H9 (cell line): Measurements from ENCODE around the gene FKBP10. TPM values are rescaled to one million over a fixed set of nuclear protein-coding genes. Genes with fewer than 3 reads are reported as not detected.

ENCODE experiments used
- DNase-seq: peaks from one replicate; pipeline ENCODE4 v3.0.0-alpha.2; 2017
- H2AFZ ChIP-seq: one replicate; pipeline ENCODE4 v1.6.1; 2013; ENCODE audit warnings: mild to moderate bottlenecking, low read length, control low read depth, moderate library complexity
- H2AK5ac ChIP-seq: 2 replicates; pipeline ENCODE4 v1.6.1; 2013; ENCODE audit warnings: low read length, control low read depth, mixed read lengths; ENCODE audit not compliant: insufficient read length
- H2BK120ac ChIP-seq: one replicate; pipeline ENCODE4 v1.6.1; 2013; ENCODE audit warnings: low read depth, mild to moderate bottlenecking, low read length, control low read depth, inconsistent platforms; ENCODE audit not compliant: poor library complexity, severe bottlenecking
- H2BK12ac ChIP-seq: 2 replicates; pipeline ENCODE4 v1.6.1; 2013; ENCODE audit warnings: low read length, control low read depth, mixed read lengths, low read depth; ENCODE audit not compliant: insufficient read length
- H2BK15ac ChIP-seq: 2 replicates; pipeline ENCODE4 v1.6.1; 2013; ENCODE audit warnings: low read depth, low read length, control low read depth
- H2BK20ac ChIP-seq: one replicate; pipeline ENCODE4 v1.6.1; 2013; ENCODE audit warnings: low read depth, mild to moderate bottlenecking, low read length, control low read depth, inconsistent platforms; ENCODE audit not compliant: poor library complexity, severe bottlenecking
- H2BK5ac ChIP-seq: 2 replicates; pipeline ENCODE4 v1.6.1; 2013; ENCODE audit warnings: low read length, control low read depth, mixed read lengths; ENCODE audit not compliant: insufficient read length
- H3K14ac ChIP-seq: 2 replicates; pipeline ENCODE4 v1.6.1; 2013; ENCODE audit warnings: low read length, control low read depth; ENCODE audit not compliant: insufficient read depth
- H3K18ac ChIP-seq: 2 replicates; pipeline ENCODE4 v1.6.1; 2013; ENCODE audit warnings: low read depth, mild to moderate bottlenecking, mixed read lengths, low read length, control low read depth; ENCODE audit not compliant: insufficient read length
- H3K23ac ChIP-seq: 2 replicates; pipeline ENCODE4 v1.6.1; 2013; ENCODE audit warnings: low read length, control low read depth, mixed read lengths, low read depth; ENCODE audit not compliant: insufficient read length
- H3K23me2 ChIP-seq: 2 replicates; pipeline ENCODE4 v1.6.1; 2013; ENCODE audit warnings: low read depth, mild to moderate bottlenecking, mixed read lengths, low read length, control low read depth; ENCODE audit not compliant: insufficient read length, poor library complexity, severe bottlenecking
- H3K27ac ChIP-seq: 2 replicates; pipeline ENCODE4 v1.5.1; 2013; ENCODE audit warnings: low read length, control low read depth, mixed read lengths, low read depth; ENCODE audit not compliant: insufficient read length
- H3K27me3 ChIP-seq: 2 replicates; pipeline ENCODE4 v1.6.1; 2013; ENCODE audit warnings: low read length, control low read depth, inconsistent platforms; ENCODE audit not compliant: insufficient read depth
- H3K4ac ChIP-seq: 2 replicates; pipeline ENCODE4 v1.6.1; 2013; ENCODE audit warnings: low read depth, mild to moderate bottlenecking, control low read depth, inconsistent platforms, low read length, moderate library complexity
- H3K4me1 ChIP-seq: 2 replicates; pipeline ENCODE4 v1.6.1; 2013; ENCODE audit warnings: low read length, control low read depth, inconsistent platforms; ENCODE audit not compliant: insufficient read depth
- H3K4me2 ChIP-seq: 2 replicates; pipeline ENCODE4 v1.6.1; 2013; ENCODE audit warnings: low read length, control low read depth, mixed read lengths; ENCODE audit not compliant: insufficient read length, insufficient read depth
- H3K56ac ChIP-seq: 2 replicates; pipeline ENCODE4 v1.6.1; 2013; ENCODE audit warnings: low read depth, mild to moderate bottlenecking, mixed read lengths, low read length, control low read depth; ENCODE audit not compliant: insufficient read length
- H3K79me1 ChIP-seq: 2 replicates; pipeline ENCODE4 v1.6.1; 2013; ENCODE audit warnings: low read depth, mild to moderate bottlenecking, moderate library complexity, low read length, control low read depth, inconsistent platforms; ENCODE audit not compliant: insufficient read depth, poor library complexity, severe bottlenecking
- H3K79me2 ChIP-seq: 2 replicates; pipeline ENCODE4 v1.6.1; 2013; ENCODE audit warnings: low read length, control low read depth, inconsistent platforms; ENCODE audit not compliant: insufficient read depth
- H3K9ac ChIP-seq: 2 replicates; pipeline ENCODE4 v1.6.1; 2013; ENCODE audit warnings: low read length, control low read depth, mixed read lengths; ENCODE audit not compliant: insufficient read length; ENCODE audit errors: extremely low read depth
- H3K9me3 ChIP-seq: one replicate; pipeline ENCODE4 v1.6.1; 2013; ENCODE audit warnings: low read depth, low read length, inconsistent platforms; ENCODE audit not compliant: control insufficient read depth
- H3T11ph ChIP-seq: one replicate; pipeline ENCODE4 v1.6.1; 2013; ENCODE audit warnings: mild to moderate bottlenecking, low read length, control low read depth, inconsistent platforms
- H4K20me1 ChIP-seq: one replicate; pipeline ENCODE4 v1.6.1; 2013; ENCODE audit not compliant: control insufficient read depth, insufficient read length, insufficient read depth
- H4K5ac ChIP-seq: 2 replicates; pipeline ENCODE4 v1.6.1; 2013; ENCODE audit warnings: low read depth, mild to moderate bottlenecking, mixed read lengths, low read length, control low read depth; ENCODE audit not compliant: insufficient read length
- H4K8ac ChIP-seq: replicated peaks from 2 replicates; pipeline ENCODE4 v1.6.1; 2013; ENCODE audit warnings: low read length, control low read depth, mixed read lengths, low read depth; ENCODE audit not compliant: insufficient read length
- H4K91ac ChIP-seq: 2 replicates; pipeline ENCODE4 v1.6.1; 2013; ENCODE audit warnings: low read depth, mild to moderate bottlenecking, moderate library complexity, mixed read lengths, low read length, control low read depth; ENCODE audit not compliant: insufficient read length
- H3K27ac Mint-ChIP-seq, 3 experiments: 2 replicates in 2 of 3; 3 replicates in 1 of 3; pipeline ENCODE4 v1.8.0; 2020 to 2021; ENCODE audit warnings: mixed read lengths in 3 of 3, mild to moderate bottlenecking in 1 of 3, moderate library complexity in 1 of 3
- H3K27me3 Mint-ChIP-seq: 2 replicates; pipeline ENCODE4 v1.8.0; 2021; ENCODE audit warnings: low read depth, mild to moderate bottlenecking, moderate library complexity, mixed read lengths
- H3K36me3 Mint-ChIP-seq, 3 experiments: 2 replicates in 2 of 3; 3 replicates in 1 of 3; pipeline ENCODE4 v1.8.0; 2020 to 2021; ENCODE audit warnings: low read depth in 3 of 3, mixed read lengths in 3 of 3; ENCODE audit not compliant: insufficient read depth in 1 of 3
- H3K4me1 Mint-ChIP-seq, 2 experiments: 2 replicates each; pipeline ENCODE4 v1.8.0; 2020; ENCODE audit warnings: mixed read lengths in 2 of 2
- H3K4me3 Mint-ChIP-seq, 2 experiments: 2 replicates in 1 of 2; 3 replicates in 1 of 2; pipeline ENCODE4 v1.8.0; 2020 to 2021; ENCODE audit warnings: mild to moderate bottlenecking in 2 of 2, mixed read lengths in 2 of 2, moderate library complexity in 1 of 2
- H3K9me3 Mint-ChIP-seq, 2 experiments: 2 replicates in 1 of 2; 3 replicates in 1 of 2; pipeline ENCODE4 v1.8.0; 2020; ENCODE audit warnings: mild to moderate bottlenecking in 2 of 2, mixed read lengths in 2 of 2, moderate library complexity in 1 of 2
- WGBS: extraction: QIAGEN DNeasy Blood & Tissue Kit; methylation state at CpG from one replicate; pipeline ENCODE4 v1.1.7; 2013; ENCODE audit warnings: missing lambda C conversion rate, low lambda C conversion rate, mixed read lengths; ENCODE audit not compliant: insufficient read length; ENCODE audit errors: extremely low coverage; 5-methylcytosine and 5-hydroxymethylcytosine counted together
- total RNA-seq: library from RNA; stranded (reverse); gene quantifications from 2 replicates; pipeline ENCODE4 v1.2.1, GENCODE V29; 2021
- TF ChIP-seq, protein P1 (sequence below): fragments of 200-600 bp; sonication (generic); conservative IDR thresholded peaks from 3 replicates; pipeline ENCODE4 v1.8.0; 2021; ENCODE audit warnings: antibody characterized with exemption, mild to moderate bottlenecking

FKBP10 gene
- total RNA-seq, 1 experiment from 2014 or later: 166 TPM

DNA sequence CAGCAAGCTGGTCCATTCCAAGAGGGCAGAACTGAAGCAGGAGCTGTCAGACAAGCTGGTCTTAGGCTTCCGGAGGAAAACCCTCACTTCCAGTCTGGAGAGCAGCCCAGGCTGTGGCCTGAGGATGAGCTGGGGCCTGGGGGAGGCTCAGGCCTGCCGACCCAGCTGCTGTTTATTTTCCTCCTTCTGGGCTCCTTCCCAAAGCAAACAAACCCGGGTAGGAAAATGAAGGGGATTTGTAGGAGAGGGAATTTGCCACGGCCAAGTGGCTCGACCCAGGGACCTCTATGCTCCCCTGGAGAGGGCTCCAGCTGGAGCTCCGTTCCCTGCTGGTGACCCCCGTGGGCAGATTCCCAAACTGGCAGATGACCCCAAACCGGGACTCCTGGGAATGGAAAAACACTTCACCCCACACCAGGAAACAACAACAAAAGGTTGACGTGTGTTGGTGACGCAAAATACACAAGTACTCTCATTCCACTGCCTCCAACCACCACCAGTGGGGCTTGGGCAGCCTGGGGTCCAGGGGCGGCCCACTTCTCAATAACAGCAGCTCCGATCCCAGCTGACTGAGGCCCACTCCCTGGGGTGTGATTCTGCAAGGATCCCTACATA is 35.1 kb upstream of the FKBP10 start:
- H3K36me3 Mint-ChIP-seq: peaks cover 5 to 19% (median 19%) of the 10 kb centered on the region in 3 experiments
- H3K4me2 ChIP-seq: no peak overlapping the region
- peaks cover 2% of the 10 kb centered on the region; the same call in 1 of the 2 replicates for H3K4me1 ChIP-seq
- no peak overlapping the region for H2BK120ac ChIP-seq
- H3K9me3 ChIP-seq: no peaks in the 10 kb centered on the region
- no peaks in the 10 kb centered on the region for H3K27me3 Mint-ChIP-seq
- no peaks in the 10 kb centered on the region for H3K9me3 Mint-ChIP-seq
- H3K14ac ChIP-seq: peak overlapping the region; percentile 50; the same call in 1 of the 2 replicates
- H2AFZ ChIP-seq: no peak overlapping the region
- H3K79me2 ChIP-seq: no peaks in the 10 kb centered on the region; the same call in 1 of the 2 replicates
- no peak overlapping the region for H4K8ac ChIP-seq
- TF ChIP-seq, protein P1, sequence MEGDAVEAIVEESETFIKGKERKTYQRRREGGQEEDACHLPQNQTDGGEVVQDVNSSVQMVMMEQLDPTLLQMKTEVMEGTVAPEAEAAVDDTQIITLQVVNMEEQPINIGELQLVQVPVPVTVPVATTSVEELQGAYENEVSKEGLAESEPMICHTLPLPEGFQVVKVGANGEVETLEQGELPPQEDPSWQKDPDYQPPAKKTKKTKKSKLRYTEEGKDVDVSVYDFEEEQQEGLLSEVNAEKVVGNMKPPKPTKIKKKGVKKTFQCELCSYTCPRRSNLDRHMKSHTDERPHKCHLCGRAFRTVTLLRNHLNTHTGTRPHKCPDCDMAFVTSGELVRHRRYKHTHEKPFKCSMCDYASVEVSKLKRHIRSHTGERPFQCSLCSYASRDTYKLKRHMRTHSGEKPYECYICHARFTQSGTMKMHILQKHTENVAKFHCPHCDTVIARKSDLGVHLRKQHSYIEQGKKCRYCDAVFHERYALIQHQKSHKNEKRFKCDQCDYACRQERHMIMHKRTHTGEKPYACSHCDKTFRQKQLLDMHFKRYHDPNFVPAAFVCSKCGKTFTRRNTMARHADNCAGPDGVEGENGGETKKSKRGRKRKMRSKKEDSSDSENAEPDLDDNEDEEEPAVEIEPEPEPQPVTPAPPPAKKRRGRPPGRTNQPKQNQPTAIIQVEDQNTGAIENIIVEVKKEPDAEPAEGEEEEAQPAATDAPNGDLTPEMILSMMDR: no peak
- WGBS: no CpG with 5 or more reads among the region's 12 CpGs
- no peak overlapping the region for H3K9ac ChIP-seq
- no peak overlapping the region for H3K56ac ChIP-seq
- H3K23ac ChIP-seq: no peak overlapping the region
- H4K91ac ChIP-seq: no peak overlapping the region
- no peak overlapping the region for H2BK15ac ChIP-seq
- H2AK5ac ChIP-seq: no peak overlapping the region
- no peaks in the 10 kb centered on the region for H3K27me3 ChIP-seq
- no peak overlapping the region for H2BK12ac ChIP-seq
- no peaks in the 10 kb centered on the region for H3K79me1 ChIP-seq
- peak overlapping the region in 1 of 3 experiments; percentile 18; a peak in 1 of 7 replicates for H3K27ac Mint-ChIP-seq
- H2BK20ac ChIP-seq: no peak overlapping the region
- peaks cover 56 to 65% of the 10 kb centered on the region in 2 experiments for H3K4me1 Mint-ChIP-seq
- H3T11ph ChIP-seq: no peak overlapping the region
- no peak overlapping the region for H3K4ac ChIP-seq
- no peak overlapping the region for H3K18ac ChIP-seq
- no peaks in the 10 kb centered on the region for H4K20me1 ChIP-seq
- H3K27ac ChIP-seq: no peak overlapping the region
- no peak overlapping the region for H3K4me3 Mint-ChIP-seq
- DNase-seq: no peak
- no peak overlapping the region for H2BK5ac ChIP-seq
- H3K23me2 ChIP-seq: no peaks in the 10 kb centered on the region
- H4K5ac ChIP-seq: no peak overlapping the region
